CD4-positive, alpha-beta T cell (primary cell): Measurements from ENCODE around the gene IGSF10. TPM values are rescaled to one million over a fixed set of nuclear protein-coding genes. Genes with fewer than 3 reads are reported as not detected.

Source experiments
- ATAC-seq: fragments of 200-7000 bp; cut with Tn5 transposase; one replicate; pipeline ENCODE4 v1.10.0; 2022; ENCODE audit warnings: mild to moderate bottlenecking; ENCODE audit not compliant: poor library complexity
- CTCF ChIA-PET: fragments of 350-600 bp; sonication (Branson Sonifier 250); formaldehyde crosslinking; loops from one replicate; lab custom pipeline; 2021; ENCODE audit warnings: antibody characterized with exemption, inconsistent platforms; lab: Charles Lee
- POLR2A ChIA-PET: fragments of 350-600 bp; sonication (Branson Sonifier 250); formaldehyde crosslinking; loops from one replicate; lab custom pipeline; 2021; ENCODE audit warnings: antibody characterized with exemption, inconsistent platforms; lab: Charles Lee
- DNase-seq, 14 experiments: peaks; one replicate each; pipeline ENCODE4 v3.0.0-alpha.2; 2013 to 2020; ENCODE audit warnings: mixed read lengths in 2 of 14
- H3K27ac ChIP-seq, 2 donors: one replicate each; pipeline versions ENCODE4 v1.5.1 to v1.7.0; 2013; ENCODE audit warnings: low read length in 2 of 2, low read depth in 1 of 2, mild to moderate bottlenecking in 1 of 2
- H3K27me3 ChIP-seq, 2 experiments: 1 replicate in 1 of 2; 2 replicates in 1 of 2; pipeline versions ENCODE4 v1.6.1 to v1.7.0; 2013; ENCODE audit warnings: low read length in 2 of 2, control low read depth in 1 of 2, mild to moderate bottlenecking in 1 of 2, moderate library complexity in 1 of 2; ENCODE audit not compliant: insufficient read depth in 2 of 2, control insufficient read depth in 1 of 2
- H3K36me3 ChIP-seq: one replicate; pipeline ENCODE4 v1.6.1; 2013; ENCODE audit warnings: low read length, control low read depth; ENCODE audit not compliant: insufficient read depth
- H3K4me1 ChIP-seq: one replicate; pipeline ENCODE4 v1.6.1; 2013; ENCODE audit warnings: low read length, control low read depth; ENCODE audit not compliant: insufficient read depth
- H3K4me3 ChIP-seq: one replicate; pipeline ENCODE4 v1.5.1; 2013; ENCODE audit warnings: mild to moderate bottlenecking, low read length, moderate library complexity
- H3K9me3 ChIP-seq, 2 experiments: 1 replicate in 1 of 2; 2 replicates in 1 of 2; pipeline versions ENCODE4 v1.6.1 to v1.7.0; 2013; ENCODE audit warnings: low read length in 2 of 2, mild to moderate bottlenecking in 2 of 2, control low read depth in 1 of 2, moderate library complexity in 1 of 2; ENCODE audit not compliant: control insufficient read depth in 1 of 2, insufficient read depth in 1 of 2
- H3K27ac Mint-ChIP-seq: one replicate; pipeline ENCODE4 v1.8.0; 2020; ENCODE audit warnings: mixed read lengths
- H3K27me3 Mint-ChIP-seq: one replicate; pipeline ENCODE4 v1.8.0; 2021; ENCODE audit warnings: mixed read lengths
- H3K36me3 Mint-ChIP-seq: one replicate; pipeline ENCODE4 v1.8.0; 2021; ENCODE audit warnings: low read depth, mixed read lengths
- H3K4me1 Mint-ChIP-seq: one replicate; pipeline ENCODE4 v1.8.0; 2021; ENCODE audit warnings: low read depth, mixed read lengths
- H3K4me3 Mint-ChIP-seq: one replicate; pipeline ENCODE4 v1.8.0; 2020; ENCODE audit warnings: mild to moderate bottlenecking, mixed read lengths
- H3K9me3 Mint-ChIP-seq: one replicate; pipeline ENCODE4 v1.8.0; 2020; ENCODE audit warnings: mixed read lengths
- intact Hi-C, 2 experiments: fragments of 100-400 bp; cut with DNase I in 1 of 2; cut with micrococcal nuclease in 1 of 2; formaldehyde crosslinking; loops; one replicate each; pipeline versions ENCODE4 v1.15.1 to v1.9.0; 2023 to 2025; cut with DNase I, micrococcal nuclease
- total RNA-seq, 174 experiments: library from RNA in 2 of 174; stranded (reverse) in 2 of 174; gene quantifications; one replicate each; pipeline ENCODE4 v1.2.3 and lab custom pipeline; 2021 to 2026
- TF ChIP-seq, protein P1 (sequence below): fragments of 200-600 bp; IDR thresholded peaks from one replicate; pipeline ENCODE4 v1.8.0; 2022; ENCODE audit warnings: antibody characterized with exemption, mild to moderate bottlenecking

IGSF10 gene
- total RNA-seq, 2 experiments from 2014 or later = not detected

DNA sequence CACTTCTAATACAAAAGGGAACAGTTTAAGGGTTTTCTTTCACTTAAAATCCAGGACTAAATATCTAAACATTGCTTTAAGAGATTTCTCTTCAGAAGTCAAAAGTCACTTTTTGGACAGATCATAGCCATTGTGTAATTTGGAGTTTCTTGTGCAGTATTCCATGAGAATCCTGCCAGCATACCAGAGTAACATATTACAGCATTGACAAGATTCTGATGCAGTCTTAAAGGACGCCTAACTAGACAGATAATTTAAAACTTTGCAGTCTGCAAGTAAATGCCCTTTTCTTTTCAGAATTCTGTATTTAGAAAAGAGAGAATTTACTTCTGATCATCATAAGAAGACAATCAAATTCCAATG lies 17.5 kb upstream of the IGSF10 start:
- TF ChIP-seq, protein P1, sequence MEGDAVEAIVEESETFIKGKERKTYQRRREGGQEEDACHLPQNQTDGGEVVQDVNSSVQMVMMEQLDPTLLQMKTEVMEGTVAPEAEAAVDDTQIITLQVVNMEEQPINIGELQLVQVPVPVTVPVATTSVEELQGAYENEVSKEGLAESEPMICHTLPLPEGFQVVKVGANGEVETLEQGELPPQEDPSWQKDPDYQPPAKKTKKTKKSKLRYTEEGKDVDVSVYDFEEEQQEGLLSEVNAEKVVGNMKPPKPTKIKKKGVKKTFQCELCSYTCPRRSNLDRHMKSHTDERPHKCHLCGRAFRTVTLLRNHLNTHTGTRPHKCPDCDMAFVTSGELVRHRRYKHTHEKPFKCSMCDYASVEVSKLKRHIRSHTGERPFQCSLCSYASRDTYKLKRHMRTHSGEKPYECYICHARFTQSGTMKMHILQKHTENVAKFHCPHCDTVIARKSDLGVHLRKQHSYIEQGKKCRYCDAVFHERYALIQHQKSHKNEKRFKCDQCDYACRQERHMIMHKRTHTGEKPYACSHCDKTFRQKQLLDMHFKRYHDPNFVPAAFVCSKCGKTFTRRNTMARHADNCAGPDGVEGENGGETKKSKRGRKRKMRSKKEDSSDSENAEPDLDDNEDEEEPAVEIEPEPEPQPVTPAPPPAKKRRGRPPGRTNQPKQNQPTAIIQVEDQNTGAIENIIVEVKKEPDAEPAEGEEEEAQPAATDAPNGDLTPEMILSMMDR = no peak
- H3K9me3 Mint-ChIP-seq = peaks cover 8% of the 10 kb centered on the region
- ChIA-PET CTCF (no interaction called here), POLR2A (no interaction called here)
- Histone ChIP-seq H3K9me3 (peaks cover 10 to 18% of the 10 kb centered on the region in 2 experiments), H3K4me3 (no peak overlapping the region), H3K27ac (no peak overlapping the region), H3K36me3 (no peaks in the 10 kb centered on the region), H3K27me3 (no peaks in the 10 kb centered on the region), H3K4me1 (no peaks in the 10 kb centered on the region)
- ATAC-seq (no peak), DNase-seq (no peak)
- no peaks in the 10 kb centered on the region for H3K4me1 Mint-ChIP-seq
- H3K36me3 Mint-ChIP-seq = no peaks in the 10 kb centered on the region
- intact Hi-C loops = no loop called here
- H3K4me3 Mint-ChIP-seq = no peak overlapping the region
- H3K27me3 Mint-ChIP-seq = peaks cover 10% of the 10 kb centered on the region
- no peak overlapping the region for H3K27ac Mint-ChIP-seq

GRCh38 chr3:151477591-151478334 lies 16.9 kb upstream of the IGSF10 start:
- H3K36me3 ChIP-seq = no peaks in the 10 kb centered on the region
- peaks cover 10 to 15% of the 10 kb centered on the region in 2 experiments for H3K9me3 ChIP-seq
- ATAC-seq (no peak), DNase-seq (no peak)
- ChIA-PET CTCF (no interaction called here), POLR2A (no interaction called here)
- Mint-ChIP-seq H3K4me1 (no peaks in the 10 kb centered on the region), H3K4me3 (no peak overlapping the region), H3K27ac (no peak overlapping the region), H3K36me3 (no peaks in the 10 kb centered on the region), H3K9me3 (peaks cover 8% of the 10 kb centered on the region), H3K27me3 (peaks cover 6% of the 10 kb centered on the region)
- H3K4me3 ChIP-seq = no peak overlapping the region
- no peak overlapping the region for H3K27ac ChIP-seq
- H3K4me1 ChIP-seq = no peaks in the 10 kb centered on the region
- TF ChIP-seq, protein P1 = no peak
- no peaks in the 10 kb centered on the region for H3K27me3 ChIP-seq
- intact Hi-C loops = no loop called here

DNA sequence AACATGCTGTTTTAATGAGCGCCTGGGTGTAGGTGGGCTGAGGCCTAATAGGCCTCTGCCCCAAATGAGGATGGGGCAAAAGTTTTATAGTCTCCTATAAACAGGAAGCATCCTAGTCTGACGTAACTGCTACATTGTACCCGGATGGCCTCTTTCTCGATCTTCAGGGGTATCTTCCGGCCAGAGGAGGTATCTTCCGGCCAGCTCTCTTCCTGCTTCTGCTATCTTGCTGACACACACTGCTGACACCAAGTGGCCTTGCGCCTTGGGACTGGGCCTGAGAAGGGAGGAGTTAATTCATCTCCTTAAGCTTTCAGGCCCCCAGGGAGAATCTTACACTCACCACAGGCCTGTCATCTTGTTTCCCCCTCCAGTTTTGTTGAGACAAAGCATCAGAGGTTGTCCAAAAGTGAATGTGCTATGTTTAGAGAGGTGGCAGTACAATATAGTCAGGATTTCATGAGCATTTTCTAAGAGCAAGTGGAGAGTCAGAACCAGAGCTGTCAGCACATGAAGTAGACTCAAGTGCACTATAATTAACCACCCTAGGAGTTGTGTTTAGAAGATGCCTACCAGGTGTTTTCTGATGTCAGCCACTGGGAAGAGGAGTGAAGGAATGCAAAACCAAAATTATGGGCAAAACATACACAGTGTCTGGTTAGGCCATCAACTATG lies 15.6 kb upstream of the IGSF10 start:
- Histone ChIP-seq H3K4me3 (no peak overlapping the region), H3K36me3 (no peaks in the 10 kb centered on the region), H3K27ac (no peak overlapping the region), H3K4me1 (no peaks in the 10 kb centered on the region), H3K27me3 (no peaks in the 10 kb centered on the region), H3K9me3 (peaks cover 2 to 10% of the 10 kb centered on the region in 2 experiments)
- no peaks in the 10 kb centered on the region for H3K4me1 Mint-ChIP-seq
- POLR2A ChIA-PET = no interaction called here
- DNase-seq = no peak
- ATAC-seq = no peak
- no peaks in the 10 kb centered on the region for H3K9me3 Mint-ChIP-seq
- H3K27ac Mint-ChIP-seq = no peak overlapping the region
- intact Hi-C loops = no loop called here
- no peaks in the 10 kb centered on the region for H3K27me3 Mint-ChIP-seq
- no peak overlapping the region for H3K4me3 Mint-ChIP-seq
- TF ChIP-seq, protein P1 = no peak
- no peaks in the 10 kb centered on the region for H3K36me3 Mint-ChIP-seq
- CTCF ChIA-PET = no interaction called here
